Suppressor macrophage treated with lipopolysaccharide for 4 hours (primary cell): ENCODE measurements around the gene GABRQ.

Experiments
- DNase-seq: peaks from one replicate; pipeline ENCODE4 v3.0.0-alpha.2; 2020

The GABRQ gene

DNA sequence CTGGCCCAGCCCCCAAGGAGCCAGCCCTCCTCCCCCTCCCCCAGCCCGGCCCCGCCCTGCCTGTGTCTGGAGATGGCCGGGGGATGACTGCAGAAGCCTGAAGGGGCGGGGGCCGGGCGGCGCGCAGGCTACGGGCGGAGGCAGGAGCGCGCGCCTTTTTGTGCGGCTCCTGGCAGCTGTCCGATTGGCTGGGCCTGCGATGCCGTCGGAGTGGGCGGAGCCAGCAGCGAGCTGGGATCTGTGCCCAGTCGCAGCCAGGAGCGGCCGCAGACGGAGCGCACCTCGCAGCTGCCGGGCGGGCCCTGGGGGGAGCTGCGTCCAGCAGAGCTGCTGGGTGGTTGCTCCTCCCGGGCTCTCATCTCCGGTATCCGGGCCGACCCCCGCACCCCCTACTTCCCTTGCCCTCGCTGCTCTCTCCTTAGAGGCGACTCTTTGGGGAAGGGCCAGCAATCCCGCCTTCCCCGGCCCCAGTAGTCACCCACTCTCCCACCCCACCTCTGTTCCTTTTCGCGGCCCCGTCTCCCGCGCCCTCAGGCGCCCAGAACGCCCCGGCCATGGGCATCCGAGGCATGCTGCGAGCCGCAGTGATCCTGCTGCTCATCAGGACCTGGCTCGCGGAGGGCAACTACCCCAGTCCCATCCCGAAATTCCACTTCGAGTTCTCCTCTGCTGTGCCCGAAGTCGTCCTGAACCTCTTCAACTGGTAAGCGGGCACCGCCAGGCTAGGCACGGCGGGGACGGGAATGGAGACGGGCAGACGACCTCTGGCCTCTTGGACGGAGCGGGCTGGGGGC is at the start of gene GABRQ:
Gene GABRQ, plus strand, starts transcription at position 247 of the 794 bp plus-strand sequence. Its CDS starts 308 bp downstream, at position 555.
- no peak for DNase-seq

DNA sequence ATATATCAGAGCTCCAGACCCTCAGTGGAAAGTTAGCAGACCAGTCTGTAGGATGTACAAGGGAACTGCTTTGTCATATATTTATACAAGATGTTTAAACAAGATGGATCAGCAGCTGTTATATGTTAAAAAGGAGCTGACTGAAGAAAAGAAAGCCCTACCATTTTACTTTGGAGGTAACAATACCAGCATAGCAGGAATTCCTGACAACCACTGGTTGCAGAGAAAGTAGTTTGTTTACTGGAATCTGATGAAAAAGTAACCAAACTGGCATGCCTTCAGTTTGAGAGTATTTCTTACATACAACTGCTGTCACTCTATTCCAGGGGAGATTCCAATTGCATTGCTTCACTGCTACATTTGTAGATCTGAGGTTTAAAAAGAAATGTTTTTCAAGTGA is 49.5 kb upstream of the GABRQ start:
- no peak for DNase-seq

DNA sequence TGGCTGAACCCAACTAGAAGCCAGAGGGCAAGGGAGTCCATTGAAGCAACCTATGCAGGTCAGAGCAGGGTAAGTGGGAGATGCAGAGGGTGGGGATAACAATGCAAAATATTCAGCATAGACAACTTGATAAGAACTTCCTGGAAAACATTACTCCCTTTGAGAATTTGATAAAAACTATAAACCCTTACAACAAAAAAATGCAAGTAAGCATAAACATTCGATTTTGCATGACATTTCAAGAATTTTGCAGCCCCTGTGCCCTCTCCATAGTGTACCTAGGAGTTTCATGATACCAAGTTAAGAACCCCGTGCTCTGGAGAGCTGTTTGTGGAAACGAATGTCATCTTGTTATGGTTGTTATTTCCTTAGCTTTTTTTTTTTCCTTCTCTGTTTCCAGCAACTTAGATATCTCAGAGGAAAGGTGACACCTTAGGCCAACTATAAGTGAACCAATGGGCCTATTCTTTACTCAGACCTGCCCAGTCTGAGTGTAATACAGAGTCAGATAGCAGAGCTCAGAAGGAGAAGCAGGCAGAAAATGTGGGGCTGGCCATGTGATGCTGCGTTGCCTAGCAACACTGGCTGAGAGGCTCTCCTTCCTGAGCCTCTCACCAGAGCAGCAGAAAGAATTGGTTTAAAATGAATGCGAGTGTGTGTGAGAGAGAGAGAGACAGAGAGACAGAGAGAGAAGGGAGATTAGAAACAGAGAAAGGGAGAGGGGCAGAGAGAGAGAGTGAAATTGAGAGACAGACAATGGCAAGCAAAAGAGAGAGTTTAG is 36.7 kb upstream of the GABRQ start:
- DNase-seq: no peak

DNA sequence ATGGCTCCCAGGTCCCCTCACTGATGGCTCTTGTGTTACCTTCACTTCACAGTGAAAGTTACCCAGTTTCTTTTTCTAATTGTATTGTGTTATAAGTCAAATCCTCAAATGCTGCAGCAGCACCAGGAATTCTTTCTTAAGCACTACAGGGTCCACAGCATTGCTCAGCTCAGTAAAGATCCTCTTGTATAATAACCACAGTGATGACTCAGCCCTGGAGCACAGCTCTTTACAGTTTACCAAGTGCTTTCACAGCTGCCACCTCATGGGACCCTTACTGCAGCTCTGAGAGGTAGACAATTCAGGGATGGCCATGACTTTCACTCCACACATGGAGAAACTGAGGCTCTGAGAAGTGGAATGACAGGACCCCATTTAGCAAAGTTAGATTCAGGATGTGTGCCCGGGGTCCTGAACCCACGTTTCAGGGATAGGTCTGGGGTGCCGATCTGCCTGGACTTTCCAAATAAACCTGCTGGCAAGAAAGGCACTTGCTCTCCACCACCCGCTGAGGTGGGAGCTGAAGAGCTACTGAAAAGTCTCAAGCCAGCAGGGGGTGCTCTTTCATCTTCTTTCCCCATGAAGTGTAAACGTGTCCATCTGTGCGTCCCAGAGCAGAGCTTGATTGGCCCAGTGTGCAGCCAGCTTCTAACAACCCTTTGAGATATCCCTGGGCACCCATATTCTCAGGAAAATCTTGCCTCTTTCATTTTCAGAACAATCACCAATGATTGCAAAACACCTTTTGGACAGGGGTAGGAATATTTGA is 35.7 kb upstream of the GABRQ start:
- DNase-seq: peak; percentile 1

DNA sequence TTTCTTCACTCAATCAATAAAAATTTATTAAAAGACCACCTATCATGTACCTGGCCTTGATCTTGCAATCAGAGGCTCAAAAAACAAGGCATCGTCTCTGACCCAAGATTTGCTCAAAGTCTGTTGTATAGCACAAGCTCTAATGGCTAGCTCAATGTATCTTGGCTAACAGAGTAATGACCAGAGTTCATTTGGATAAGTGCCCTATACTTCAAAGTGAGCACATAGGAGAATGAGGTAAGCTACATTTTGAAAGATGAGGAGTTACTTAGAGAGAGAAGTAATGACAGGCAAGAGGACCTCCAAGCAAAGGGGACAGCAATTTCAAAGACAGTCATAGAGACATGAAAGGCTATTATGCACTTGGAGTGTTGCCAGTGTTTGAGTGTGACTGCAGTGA is 22.9 kb upstream of the GABRQ start:
- no peak for DNase-seq

DNA sequence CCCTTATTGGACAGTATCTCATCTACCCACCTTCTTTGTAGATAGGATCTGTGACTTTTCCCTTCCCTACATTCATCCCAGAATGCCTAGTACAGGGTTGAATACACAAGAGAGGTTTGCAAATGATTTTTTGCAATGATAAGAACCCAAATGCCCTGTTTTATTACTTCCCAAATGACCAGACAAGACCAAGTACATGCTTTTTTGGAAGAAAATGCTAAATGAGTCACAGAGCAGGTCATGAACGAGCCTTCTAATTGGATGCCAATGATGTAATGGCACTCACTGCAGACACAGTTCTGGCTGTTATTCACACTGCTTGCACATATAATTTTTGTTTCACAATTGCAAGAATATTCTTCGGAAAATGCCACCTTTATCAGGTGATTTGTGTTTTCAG is 17.8 kb upstream of the GABRQ start:
- DNase-seq: no peak

DNA sequence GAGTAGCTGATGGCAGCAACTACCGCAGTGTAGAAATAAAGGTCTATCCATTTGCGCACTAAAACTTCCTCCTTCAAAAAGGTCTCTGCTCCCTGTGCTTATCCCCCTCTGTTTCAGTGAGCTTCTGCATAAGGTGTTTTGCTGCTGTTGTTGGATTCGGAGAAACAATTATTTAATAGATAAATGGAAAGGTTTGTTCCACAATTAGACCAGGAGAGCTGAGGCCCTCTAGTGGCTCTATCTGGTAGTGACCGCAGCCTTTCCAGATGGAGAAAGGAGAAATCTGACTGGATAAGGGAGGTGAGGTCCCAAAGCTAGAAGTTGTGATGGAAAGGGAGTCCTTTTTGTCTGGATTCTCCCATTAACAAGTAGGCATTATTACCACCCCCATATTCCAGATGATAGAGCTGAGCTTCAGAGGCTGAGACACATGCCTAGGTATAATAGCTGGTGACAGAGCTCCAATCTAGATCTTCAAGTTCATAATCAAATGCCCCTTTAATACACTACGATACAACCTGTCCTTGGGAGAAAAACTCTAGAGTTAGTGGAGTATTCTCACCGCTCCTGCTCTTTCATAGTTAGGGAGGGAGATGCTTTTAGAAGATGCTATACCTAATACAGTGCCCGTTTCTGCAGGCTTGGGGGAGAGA is 5.1 kb upstream of the GABRQ start:
- peak; percentile 29 for DNase-seq

DNA sequence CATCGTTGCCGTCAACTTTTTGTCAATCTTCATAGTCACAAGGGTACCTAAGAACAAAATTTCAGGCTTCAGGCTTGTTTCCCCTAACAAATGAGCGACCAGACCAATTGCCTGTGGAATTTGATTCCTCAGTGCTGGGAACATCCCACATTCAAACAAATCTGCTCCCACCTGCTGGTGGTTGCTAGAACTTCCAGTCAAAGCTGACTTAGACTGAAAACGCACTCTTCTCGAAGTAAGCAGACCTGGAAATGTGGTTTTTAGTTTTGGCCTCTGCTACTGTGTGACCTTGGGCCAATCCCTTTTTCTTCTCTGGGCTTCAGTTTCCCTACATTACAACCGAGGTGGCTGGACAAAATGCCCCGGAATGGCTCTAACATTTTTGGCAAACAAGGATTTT is 1.8 kb upstream of the GABRQ start:
- DNase-seq: peak; percentile 0

DNA sequence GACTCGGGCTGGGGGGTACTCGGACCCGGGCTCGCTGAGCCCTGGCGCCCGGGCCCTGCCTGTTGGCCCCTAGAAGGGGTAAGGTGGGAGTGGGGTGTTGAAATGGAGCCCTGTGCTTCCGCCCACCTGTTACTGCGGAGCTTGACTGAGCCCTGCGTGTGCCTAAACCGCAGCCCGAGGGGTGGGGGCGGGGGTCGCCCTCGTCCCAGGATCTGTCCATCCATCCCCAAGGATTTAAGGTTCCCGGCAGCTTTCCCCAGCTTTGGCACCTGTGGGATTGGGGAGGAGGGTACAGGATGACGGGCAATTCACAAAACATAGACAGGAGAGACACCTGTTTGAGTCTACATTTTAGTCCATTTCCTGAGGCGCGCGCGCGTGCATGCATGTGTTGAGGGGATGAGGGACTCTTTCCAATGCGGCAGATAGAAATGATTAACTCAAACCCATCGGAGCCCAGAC is 779 bp downstream of the GABRQ start:
- DNase-seq: no peak

DNA sequence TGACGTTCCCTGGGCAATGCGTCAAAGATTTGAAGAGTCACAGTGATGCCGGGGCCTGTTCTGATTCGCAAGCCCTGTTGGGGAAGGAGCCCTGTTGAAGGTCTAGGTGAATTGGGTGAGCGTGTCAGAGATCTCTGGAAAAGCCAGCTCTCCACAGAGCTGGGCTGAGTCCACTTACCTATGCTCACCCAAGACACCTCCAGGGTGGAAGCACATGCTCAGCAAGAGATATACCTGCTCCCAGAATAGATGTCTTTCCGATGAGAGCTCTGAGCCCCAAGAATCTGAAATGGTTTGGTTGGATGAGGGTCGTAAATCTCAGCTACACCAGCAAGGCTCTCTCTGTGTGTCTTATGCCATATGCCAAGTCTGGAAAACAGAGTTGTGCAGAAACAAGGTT is 1.7 kb downstream of the GABRQ start:
- DNase-seq: no peak

DNA sequence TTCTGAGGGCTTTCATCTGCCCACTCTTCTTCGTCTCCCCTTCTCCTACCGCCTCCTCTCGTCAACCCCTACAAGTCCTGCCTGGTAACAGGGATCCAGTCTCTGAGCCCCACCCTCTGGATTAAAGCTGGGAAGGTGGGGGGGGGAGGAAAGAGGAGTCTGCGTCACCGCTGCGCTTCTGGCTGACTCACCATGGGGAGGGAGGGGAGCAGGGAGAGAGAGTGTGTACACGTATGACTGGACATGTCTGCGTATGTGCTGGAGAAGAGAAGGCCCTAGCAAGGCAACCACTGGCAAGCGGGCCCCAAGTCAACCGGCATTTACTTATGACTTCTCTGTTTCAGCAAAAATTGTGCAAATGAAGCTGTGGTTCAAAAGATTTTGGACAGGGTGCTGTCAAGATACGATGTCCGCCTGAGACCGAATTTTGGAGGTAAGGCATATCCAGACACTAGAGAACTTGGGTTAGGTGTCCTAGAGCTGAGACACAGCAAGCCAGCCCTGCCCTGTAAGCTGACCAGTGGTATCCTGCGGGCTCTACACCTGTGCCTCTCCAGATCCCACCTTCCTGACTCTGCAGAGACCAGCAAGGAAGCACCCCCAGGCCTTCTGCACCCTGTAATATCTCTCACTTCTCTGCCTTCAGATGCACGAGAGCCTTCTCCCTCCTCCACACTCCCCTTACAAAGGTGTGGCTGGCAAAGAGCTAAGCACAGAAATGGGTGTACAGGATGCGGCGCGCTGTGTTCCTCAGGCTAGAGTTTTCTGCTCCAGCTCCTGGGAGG is 2.5 kb downstream of the GABRQ start:
- no peak for DNase-seq

DNA sequence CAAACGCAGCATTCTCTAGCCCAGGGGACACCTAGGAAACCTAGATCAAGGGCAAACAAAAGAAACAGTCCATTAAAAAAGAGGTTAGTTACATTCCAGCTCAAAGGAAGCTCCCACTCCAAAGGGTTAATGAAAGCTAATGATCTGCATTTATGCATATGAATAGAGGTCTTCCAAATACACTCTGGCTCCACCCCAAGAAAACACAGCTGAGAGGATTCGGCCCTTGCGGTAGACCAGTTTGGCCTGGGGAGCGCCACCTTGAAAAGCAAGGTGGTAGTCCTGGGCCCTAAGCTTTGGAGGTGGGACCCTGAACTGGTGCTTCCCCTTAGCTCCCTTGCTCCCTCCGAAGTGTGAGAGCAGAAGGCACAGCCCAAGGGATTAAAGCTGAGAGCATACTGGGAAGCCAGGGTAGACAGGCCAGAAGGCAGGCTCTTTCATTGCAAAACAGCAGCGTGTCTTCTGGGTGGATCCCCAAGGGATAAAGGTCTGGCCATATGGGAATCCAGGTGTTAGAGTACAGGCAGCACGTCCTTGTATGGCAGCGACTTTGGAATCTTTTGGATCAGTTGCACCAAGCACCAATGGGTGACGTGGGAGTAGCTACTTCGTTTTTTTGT is 3.7 kb downstream of the GABRQ start:
- DNase-seq: no peak

DNA sequence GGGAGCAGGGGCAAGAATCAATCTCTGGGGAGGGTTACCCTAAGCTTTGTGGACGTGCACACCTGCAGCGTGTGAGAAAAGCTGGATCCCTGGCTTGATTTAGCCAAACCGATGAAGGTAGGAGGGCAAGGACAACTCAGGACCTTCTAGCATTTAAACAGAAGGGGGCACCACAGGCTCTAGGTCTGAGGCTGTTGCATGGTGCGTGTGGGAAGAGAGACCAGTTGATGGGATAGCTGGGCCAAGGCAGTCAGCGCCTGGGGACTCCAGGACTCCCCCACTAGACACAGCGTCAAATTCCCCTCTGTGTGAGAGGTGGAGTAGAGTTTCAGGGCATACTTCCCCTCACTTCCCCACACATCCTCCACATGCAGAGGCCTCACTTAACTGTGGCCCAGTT is 4.3 kb downstream of the GABRQ start:
- no peak for DNase-seq

DNA sequence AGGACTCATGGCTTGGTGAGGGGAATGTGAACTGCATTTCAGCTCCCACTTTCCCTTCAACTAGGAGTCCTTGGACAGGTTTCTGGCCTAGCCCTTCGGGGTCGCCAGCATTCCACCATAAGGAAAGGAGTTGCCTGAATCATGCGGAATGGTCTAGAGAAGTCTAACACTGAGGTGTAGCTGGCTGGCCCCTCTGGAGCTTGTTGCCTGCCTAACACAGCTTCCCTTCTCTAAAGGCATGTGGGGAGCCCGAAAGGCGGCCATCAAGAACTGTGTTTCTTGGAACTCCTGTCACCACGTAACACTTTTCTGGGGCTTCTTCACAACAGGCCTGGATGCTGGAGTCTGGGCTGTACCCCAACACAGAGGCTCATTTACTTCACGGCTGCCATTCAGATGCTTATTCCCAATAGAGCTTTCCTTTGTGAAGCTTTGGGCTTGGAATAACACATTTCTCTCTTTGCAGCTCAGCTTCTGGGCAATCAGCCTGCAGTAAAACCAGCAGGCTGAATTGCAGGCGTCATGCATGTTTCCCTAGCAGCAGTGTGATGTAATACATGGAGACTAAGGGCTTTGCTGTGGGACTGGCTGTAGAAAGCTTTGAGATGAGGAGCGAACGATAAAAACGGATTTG is 5.4 kb downstream of the GABRQ start:
- DNase-seq: no peak

DNA sequence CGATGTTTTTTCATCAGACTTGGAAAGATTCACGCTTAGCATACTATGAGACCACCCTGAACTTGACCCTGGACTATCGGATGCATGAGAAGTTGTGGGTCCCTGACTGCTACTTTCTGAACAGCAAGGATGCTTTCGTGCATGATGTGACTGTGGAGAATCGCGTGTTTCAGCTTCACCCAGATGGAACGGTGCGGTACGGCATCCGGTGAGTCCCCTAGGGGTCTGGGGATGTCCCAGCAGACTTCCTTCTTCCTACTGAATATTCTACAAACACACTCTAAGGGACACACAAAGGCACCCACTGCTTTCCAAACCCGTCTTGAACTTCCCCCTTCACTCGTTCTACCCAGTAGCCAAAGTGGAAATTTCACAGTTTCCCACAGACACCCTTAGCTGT is 9.3 kb downstream of the GABRQ start:
- DNase-seq: no peak

DNA sequence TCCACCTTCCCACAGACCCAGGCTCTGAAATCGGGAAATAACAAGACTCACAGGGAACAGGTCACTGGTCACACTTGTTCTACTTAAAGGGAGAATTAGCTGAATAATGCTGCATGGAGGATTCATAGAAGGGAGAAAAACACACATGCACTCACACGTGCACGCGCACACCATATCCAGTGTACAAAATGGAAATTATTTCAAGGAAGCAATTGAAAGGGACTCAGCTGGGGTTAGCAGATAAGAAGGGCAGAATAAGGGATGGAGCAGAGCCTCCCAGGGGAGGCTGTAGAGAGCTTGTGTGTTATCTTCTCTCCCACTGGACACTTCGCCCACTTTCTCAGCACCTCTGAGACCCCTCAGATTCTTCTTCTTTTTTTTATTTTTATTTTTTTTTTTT is 10.3 kb downstream of the GABRQ start:
- no peak for DNase-seq

DNA sequence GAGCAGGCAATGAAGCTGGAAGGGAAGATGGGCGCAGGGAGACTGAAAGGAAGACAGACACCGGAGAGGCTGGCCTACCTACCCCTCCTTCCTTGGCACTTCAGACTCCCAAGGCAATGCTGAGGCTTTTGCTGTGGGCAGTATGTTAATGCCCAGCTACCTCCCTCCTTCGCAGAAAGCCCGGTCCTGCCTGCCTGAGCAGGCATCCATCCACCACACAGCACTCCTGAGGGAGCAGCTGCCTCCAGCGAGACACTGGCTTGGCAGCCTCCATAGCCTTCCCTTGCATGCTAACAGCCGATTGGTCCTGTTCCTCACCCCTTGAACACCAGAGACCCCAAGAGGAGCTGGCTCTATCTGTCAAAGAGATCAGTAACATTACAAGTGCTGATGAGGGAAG is 14.4 kb downstream of the GABRQ start:
- no peak for DNase-seq

DNA sequence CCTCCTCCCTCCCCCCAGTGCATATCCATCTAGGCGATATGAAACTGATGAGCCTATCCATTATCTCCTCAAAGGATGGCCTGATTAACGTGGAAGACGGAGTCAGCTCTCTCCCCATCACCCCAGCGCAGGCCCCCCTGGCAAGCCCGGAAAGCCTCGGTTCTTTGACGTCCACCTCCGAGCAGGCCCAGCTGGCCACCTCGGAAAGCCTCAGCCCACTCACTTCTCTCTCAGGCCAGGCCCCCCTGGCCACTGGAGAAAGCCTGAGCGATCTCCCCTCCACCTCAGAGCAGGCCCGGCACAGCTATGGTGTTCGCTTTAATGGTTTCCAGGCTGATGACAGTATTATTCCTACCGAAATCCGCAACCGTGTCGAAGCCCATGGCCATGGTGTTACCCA is 14.8 kb downstream of the GABRQ start:
- DNase-seq: no peak

DNA sequence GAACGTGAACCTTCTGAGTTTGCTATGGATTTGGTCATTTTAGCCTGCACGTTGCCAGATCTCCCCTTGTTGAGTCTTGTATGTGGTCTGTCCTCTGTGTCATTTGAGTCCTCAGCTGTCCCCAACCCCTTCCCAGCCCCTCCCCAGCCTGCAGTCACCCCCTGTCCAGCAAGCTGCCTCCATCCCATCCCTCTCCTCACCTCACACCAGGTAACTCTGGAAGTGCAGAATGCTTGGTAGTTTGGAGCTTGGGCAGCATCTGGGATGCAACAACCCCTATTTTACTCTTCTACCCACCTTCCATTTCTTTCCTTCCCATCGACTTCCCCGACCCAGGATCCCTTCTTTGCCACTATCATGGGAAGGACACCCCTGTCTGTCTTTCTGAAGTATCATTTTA is 18.4 kb downstream of the GABRQ start:
- no peak for DNase-seq

DNA sequence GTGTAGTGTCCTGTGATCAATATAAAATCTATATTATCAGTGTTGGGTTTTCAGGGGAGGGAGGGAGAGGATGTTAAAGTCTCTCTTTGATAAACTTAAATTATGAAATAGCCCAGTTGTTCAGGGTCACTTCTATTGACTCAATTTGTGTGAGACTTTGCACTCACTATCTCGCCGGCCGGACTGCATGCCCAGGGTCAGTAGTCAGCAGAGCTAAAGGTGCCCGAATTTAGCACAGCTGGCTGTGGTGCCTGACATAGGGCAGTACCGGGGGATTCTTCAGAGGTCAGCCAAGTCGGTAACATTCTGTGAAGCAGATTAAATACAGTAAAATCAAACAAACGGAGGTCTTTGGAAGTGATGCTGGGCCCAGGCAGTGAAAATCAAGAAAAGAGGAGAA is 19.2 kb downstream of the GABRQ start:
- no peak for DNase-seq

DNA sequence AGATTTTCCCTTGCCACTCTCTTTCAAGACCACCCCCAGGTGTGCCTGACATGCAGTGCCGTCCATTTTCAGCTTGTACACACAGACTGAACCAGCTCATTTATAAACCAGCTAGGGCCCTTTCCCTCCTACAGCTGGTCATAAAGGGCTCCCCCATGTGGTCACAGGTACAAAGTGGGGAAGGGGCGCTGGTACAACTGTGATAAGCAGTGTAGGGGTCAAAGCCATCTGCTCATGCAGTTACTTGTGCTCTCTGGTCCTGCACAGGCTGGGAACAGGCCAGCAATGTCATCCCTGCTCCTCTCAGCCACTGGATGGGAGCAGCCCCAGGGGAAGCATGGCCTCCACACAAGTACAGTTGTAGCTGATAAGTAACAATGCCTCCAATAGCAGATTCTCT is 20.6 kb downstream of the GABRQ start:
- DNase-seq: no peak
